ENCODE data around the gene RBM39.

Gene RBM39

DNA sequence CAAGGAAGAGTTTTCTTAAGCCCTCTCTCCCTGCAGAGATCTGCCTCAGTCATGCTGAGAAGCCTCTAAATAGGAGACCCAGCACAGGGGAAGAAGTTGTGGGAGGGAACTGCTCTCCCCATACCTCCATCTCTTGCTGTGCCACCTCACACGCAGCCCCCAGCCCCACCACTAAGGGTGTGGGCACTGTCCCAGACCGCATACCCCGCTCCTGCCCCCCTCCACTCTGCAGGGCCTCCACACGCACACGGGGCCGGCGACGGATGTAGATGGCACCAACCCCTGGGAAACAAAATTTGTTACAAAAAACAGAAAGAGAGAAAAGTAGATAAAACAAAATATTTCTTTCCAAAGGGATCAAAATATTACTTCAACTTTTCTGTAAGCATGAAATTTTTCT is 67.1 kb downstream of the RBM39 start:
- no peak for DNase-seq (ENCODE audit: low read depth)

DNA sequence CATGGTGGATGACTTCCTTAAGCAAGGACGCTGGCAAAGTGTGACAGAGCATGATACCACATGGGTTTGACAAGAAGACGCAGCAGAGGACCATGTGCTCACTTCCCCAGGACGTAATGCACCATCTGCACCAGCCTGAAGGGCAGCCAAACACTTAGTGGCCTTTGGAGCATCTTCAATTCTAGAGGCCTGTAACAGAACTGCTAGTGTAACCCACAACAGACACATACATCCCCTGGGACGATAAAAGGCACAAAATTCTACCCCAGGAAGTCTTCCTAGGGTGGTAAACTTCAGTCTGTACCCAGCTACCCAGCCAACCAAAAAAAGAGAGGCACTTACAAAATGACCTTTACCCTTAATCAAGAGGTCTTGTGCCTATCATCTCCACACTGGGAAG is 68.2 kb downstream of the RBM39 start:
- DNase-seq (ENCODE audit: low read depth) = no peak

DNA sequence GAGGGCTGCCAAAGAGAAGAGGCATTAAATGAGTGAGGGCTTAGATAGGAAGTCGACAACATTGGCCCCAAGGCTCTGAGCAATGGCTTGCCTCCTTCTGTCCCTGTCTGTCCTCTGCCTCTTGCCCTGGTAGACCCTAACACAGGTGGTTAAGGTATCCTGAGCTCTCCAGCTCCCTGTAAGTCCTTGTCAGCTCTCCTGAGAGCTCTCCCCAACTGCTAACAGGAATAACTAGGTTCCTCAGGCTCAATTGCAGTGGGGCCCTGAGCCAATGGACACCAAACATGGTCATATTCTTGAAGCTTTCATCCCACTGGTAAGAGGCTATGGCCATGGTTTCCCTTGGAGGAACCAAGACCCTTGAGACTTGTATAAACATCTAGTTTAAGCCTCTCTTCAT is 72.4 kb downstream of the RBM39 start:
- no peak for DNase-seq (ENCODE audit: low read depth)

DNA sequence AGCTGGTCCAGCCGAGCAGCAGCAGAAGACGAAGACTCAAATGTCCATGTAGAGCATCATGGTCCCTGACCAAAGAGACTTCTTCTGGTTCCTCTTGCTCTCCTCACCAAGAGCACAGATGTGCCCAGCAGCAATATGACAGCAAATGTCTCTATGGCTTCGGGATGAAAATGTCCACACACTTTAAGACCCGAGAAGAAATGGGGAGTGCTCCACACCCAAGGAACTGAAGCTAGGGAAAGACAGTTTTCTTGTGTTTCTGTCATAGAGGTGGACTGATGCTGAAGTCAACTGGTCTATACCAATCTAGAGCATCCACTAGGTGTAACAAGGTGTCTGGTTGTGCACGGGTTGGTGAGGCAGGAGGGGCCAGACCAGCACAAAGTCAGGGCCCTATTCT is 72.8 kb downstream of the RBM39 start:
- DNase-seq (ENCODE audit: low read depth) = no peak

DNA sequence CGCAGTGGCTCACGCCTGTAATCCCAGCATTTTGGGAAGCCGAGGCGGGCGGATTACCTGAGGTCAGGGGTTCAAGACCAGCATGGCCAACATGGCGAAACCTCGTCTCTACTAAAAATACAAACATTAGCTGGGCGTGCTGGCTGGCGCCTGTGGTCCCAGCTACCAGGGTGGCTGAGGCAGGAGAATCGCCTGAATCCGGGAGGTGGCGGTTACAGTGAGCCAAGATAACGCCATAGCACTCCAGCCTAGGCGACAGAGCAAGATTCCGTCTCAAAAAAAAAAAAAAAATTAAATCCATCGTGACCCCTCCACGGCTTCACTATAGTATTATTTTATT is 76.1 kb downstream of the RBM39 start:
- no peak for DNase-seq (ENCODE audit: low read depth)

DNA sequence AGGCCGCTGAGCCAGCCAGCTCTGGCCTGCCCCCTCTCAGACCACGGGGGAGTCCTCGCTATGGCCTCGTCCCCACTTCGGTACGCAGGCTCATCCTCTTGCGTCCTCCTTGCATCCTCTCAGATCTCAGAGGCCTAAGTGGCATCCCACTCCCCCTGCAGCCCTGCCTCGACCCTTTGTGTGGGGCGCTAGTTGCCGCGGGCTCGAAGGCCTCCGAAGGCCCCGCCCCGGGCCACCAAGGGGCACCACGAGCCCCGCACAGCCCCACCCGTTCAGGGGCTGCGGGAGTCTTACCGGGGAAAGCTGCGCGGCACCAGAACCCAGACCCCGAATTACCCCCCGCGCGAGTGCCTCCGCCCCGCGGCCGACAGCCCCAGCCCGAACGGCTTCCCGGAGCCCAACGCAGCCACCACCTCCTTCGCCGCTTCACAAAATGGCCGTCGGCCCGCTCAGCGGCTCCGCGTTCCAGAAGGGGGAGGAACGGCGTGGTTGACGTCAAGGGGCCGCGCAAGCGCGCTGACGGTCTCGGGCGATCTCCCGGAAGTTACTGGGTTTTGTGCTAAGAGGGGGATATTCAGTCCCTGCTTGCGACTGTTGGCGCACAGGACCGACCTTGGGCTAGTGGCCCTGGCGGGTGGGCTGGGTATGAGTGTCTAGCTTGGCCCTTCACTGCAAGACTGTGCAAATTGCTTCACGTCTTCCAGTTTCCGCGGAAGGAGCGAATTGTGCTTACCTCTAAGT is 77.4 kb downstream of the RBM39 start, which contains the start of the genes CPNE1 and RBM12:
Gene CPNE1 (minus strand): TSS at position 435 of the 741 bp plus-strand sequence. CDS start 31,977 bp downstream, outside the sequence.
Gene RBM12 (minus strand): TSS at position 435 of the 741 bp plus-strand sequence. CDS start 9,578 bp downstream, outside the sequence.
- peak; percentile 91 for DNase-seq (ENCODE audit: low read depth)

DNA sequence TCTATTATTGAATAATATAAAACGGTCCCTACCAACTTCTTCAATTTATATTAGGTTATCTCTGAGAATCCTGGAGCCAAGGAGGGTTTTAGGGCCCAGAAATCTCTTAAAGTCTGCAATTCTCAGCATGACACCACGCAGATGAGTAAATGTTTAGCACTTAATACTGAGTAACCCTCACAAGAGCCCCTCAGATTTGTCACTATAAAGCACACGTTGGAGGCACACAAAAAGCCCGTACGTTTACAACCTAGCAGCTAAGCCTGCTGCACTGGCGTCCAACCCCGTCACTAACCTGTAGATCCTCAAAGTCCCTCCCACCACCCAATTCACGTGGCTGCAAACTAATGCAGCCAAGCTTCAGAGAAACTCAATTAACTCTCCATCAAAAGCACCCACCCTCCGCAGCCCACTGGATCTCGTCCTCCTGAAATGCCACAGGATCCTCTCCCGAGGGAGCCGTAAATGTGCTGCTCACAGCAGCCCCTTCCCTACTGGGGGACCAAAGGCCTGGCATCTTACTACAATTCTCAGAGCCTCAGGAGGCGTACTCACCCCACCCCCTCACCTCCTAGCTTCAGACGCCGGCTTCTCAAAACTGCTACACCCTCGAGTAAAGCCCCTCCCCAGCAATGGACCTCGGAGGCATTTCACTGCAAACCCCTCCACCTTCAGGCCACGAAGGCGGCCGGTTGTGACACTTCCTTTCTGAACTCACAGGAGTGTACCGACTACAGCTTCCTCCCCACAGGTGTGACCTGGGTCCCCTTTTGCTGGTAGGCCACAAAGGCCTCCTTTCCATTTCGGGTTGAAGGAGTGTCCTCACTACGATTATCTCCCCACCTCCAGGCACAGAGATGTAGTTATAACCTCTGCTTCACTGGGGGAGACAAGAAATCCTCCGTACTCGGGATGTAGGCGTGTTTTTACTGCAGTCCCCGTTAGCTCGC is 78.3 kb downstream of the RBM39 start:
- peak; percentile 4 for DNase-seq (ENCODE audit: low read depth)

DNA sequence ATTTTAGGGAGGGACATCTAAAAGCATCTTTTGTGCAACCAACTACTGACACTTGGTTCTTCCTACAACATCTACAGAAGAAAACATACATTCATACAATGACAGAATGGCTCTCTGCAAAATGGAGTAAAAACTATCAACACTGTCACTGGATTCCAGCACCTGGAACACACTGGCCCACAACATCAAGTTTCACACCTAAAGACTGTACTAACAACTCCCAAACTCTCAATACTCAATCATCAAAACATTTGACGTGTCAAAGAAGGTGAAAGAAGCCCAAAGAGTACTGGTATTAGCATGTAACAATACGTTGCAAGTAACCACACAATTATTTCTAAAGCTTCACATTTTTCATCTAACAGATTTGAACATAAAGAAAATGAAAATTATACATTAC is 79.5 kb downstream of the RBM39 start:
- no peak for DNase-seq (ENCODE audit: low read depth)

DNA sequence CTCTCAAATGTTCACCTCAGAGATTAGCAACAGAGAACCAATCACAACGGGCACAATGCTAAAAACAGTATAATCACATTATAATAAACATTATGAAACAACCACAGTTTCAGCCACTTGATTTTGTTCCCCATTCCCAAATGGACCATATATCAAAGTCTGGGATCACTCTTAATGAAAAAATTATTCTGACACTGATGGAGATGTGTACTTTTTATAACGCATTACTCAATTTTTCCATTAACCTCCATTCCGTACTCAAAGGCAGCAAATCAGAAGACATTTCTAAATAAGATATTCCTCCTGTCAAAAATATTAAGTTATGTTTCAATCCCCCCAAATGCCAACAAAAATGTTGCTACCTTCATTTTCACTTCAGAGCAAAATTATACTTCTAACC is 80.2 kb downstream of the RBM39 start:
- no peak for DNase-seq (ENCODE audit: low read depth)

DNA sequence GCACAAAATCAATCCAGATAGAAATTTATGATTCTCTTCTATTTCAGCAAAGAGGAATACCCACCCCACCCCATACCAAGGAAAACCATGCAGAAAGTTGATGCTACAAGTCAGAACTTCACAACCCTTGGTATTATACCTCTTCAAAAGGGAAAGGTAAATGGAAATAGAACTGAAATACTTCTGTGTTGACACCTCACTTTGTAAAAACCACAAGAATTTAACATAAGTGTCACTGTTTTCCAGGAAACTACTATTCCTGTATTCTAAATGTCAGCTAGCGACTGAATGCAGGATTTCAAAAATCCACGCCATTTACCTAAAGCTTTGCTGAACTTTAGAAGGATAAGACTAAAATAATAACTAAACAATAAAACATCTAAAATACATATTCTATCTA is 81.0 kb downstream of the RBM39 start:
- no peak for DNase-seq (ENCODE audit: low read depth)

DNA sequence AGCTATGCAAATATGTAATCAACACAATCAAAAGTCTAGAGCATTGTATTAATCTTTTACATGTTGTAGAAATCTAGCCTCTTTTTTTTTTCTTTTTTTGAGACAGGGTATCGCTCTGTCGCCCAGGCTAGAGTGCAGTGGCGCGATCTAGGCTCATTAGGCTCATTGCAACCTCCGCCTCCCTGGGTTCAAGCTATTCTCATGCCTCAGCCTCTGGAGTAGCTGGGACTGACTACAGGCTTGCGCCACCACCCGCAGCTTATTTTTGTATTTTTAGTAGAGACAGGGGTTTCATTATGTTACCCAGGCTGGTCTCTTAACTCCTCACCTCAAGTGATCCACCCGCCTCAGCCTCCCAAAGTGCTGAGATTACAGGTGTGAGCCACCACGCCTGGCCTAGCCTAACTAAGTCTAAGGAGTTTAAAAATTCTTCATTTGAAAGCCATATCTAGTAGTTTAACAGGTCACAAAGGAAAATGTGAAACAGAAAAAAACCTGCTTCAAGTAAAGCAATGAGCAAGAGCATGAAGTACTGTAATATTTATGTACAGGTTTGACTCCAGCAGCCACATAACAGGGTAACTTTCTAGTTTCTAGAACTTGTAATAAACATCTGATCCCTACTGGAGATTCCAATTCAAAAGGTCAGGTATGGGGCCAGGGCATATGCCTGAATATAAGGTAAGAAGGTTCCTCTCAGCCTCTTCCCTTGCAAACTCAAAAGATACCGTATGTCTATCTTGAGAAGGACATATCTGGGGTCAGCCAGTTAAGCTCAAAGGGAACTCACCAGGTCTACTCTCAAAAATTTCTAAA is 81.7 kb downstream of the RBM39 start:
- DNase-seq (ENCODE audit: low read depth) = no peak

DNA sequence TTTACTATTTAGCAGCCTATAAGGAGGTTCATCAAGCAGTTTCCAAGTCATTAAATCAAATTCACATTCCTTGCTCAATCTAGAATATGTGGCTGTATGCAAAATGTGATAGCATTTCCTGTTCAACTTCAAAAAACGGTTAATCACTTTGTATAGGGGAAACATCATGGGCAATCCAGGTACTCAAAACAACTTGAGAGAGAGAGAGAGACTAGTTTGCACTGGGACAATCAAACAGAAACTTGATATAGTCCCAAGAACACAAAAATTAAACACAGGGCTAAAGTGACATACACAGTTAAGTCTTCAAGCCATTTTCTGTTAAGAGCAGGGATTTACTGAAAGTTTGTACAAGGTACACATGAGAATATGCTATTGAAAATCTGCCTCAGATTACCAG is 84.8 kb downstream of the RBM39 start:
- no peak for DNase-seq (ENCODE audit: low read depth)

DNA sequence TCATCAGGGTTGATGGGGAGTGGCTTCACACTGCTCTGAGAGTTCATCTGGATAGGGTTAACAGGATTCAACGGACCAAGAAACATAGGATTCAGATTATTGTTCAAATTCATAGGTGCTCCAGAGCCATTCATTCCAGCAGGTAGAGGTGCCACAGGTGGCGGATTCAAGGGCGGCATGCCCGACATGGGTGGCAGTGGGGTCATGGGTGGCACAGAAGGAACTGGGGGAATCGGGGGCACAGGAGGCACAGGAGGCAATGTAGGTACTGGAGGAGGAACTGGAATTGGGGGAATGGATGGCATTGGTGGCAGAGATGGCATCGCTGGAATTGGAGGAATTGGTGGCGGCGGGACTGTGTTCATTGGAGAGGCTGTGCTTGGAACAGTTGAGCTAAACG is 87.6 kb downstream of the RBM39 start:
- no peak for DNase-seq (ENCODE audit: low read depth)

DNA sequence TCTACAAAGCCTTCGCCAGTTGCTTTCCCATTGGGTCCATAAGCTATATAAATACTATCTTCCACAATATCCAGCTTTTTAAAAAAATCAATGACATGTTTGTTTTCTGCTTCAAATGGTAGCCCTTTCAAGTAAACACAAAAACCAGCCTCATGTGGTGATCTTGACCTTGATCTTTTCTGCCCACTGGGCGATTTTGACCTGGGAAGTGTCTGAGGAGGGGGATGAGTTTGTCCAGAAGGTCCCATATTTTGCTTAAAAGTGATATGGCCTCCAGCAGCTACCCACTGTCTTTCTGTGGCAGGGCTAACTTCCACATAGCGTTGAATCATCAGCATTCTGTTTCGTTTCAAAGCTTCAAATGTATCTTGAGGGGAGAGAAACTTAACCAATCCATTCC is 88.2 kb downstream of the RBM39 start:
- DNase-seq (ENCODE audit: low read depth) = no peak
